ENCODE data around the gene ALDH3B2. TPM values are rescaled to one million over a fixed set of nuclear protein-coding genes. Genes with fewer than 3 reads are reported as not detected.

Gene ALDH3B2
- total and polyA plus RNA-seq, 2 experiments from 2014 or later: not detected

DNA sequence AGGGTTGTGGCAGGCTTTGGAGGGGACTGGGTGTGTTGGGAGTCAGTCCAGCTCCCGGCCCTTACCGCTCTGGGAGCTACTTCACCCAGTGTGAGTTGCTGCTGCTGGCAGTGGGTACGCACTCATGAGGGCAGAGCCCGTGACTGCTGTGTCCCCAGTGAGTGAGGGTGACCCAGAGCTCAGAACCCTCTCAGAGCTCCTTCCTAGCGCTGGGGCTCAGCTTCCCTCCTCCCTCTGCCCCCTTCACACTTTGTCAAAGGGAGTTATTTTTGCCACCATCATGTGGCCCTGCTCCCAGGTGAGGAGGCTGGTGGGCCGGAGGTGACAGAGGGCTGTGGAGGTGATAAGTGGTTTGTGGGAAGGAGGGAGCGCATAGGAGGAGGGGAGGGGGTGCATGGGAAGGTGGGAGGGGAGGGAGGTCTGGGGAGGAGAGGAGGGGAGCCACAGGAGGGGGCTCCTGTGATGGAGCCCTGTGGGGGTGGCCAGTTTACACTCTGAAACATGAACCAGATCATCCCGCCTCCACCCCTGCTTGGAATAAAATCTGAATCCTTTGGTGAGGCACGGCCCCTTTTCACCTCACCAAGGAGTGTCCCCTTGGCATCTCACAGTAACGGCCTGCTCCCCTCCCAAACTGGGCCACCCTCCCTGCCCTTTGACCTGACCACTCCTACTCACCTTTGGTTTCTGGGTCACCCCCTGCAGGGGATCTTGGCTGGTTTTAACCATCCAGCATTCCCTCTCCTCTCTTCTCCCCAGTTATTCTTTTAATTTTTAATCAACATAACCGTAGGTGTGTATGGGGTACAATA, 57.8 kb downstream of the ALDH3B2 start (continued):
- TF ChIP-seq, protein P1, sequence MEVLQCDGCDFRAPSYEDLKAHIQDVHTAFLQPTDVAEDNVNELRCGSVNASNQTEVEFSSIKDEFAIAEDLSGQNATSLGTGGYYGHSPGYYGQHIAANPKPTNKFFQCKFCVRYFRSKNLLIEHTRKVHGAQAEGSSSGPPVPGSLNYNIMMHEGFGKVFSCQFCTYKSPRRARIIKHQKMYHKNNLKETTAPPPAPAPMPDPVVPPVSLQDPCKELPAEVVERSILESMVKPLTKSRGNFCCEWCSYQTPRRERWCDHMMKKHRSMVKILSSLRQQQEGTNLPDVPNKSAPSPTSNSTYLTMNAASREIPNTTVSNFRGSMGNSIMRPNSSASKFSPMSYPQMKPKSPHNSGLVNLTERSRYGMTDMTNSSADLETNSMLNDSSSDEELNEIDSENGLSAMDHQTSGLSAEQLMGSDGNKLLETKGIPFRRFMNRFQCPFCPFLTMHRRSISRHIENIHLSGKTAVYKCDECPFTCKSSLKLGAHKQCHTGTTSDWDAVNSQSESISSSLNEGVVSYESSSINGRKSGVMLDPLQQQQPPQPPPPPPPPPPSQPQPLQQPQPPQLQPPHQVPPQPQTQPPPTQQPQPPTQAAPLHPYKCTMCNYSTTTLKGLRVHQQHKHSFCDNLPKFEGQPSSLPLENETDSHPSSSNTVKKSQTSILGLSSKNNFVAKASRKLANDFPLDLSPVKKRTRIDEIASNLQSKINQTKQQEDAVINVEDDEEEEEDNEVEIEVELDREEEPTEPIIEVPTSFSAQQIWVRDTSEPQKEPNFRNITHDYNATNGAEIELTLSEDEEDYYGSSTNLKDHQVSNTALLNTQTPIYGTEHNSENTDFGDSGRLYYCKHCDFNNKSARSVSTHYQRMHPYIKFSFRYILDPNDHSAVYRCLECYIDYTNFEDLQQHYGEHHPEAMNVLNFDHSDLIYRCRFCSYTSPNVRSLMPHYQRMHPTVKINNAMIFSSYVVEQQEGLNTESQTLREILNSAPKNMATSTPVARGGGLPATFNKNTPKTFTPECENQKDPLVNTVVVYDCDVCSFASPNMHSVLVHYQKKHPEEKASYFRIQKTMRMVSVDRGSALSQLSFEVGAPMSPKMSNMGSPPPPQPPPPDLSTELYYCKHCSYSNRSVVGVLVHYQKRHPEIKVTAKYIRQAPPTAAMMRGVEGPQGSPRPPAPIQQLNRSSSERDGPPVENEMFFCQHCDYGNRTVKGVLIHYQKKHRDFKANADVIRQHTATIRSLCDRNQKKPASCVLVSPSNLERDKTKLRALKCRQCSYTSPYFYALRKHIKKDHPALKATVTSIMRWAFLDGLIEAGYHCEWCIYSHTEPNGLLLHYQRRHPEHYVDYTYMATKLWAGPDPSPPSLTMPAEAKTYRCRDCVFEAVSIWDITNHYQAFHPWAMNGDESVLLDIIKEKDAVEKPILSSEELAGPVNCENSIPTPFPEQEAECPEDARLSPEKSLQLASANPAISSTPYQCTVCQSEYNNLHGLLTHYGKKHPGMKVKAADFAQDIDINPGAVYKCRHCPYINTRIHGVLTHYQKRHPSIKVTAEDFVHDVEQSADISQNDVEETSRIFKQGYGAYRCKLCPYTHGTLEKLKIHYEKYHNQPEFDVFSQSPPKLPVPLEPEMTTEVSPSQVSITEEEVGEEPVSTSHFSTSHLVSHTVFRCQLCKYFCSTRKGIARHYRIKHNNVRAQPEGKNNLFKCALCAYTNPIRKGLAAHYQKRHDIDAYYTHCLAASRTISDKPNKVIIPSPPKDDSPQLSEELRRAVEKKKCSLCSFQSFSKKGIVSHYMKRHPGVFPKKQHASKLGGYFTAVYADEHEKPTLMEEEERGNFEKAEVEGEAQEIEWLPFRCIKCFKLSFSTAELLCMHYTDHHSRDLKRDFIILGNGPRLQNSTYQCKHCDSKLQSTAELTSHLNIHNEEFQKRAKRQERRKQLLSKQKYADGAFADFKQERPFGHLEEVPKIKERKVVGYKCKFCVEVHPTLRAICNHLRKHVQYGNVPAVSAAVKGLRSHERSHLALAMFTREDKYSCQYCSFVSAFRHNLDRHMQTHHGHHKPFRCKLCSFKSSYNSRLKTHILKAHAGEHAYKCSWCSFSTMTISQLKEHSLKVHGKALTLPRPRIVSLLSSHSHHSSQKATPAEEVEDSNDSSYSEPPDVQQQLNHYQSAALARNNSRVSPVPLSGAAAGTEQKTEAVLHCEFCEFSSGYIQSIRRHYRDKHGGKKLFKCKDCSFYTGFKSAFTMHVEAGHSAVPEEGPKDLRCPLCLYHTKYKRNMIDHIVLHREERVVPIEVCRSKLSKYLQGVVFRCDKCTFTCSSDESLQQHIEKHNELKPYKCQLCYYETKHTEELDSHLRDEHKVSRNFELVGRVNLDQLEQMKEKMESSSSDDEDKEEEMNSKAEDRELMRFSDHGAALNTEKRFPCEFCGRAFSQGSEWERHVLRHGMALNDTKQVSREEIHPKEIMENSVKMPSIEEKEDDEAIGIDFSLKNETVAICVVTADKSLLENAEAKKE (CRISPR knock-in tag; IDR thresholded peaks at IDR 0.05): no peak

- Histone ChIP-seq H3K27me3 (ENCODE audit: insufficient read depth) (peaks cover 53% of the 10 kb centered on the region), H2AFZ (0 out of 2 replicates have a peak overlapping the region, but pooled peaks have one; percentile 28), H3K27ac (ENCODE audit: low read depth) (no peak overlapping the region), H3F3A (replicated peaks; ENCODE audit: low read depth) (peaks cover 8% of the 10 kb centered on the region; the same call in 1 of the 2 replicates), H3K4me2 (peak overlapping the region; percentile 71), H3K9me2 (ENCODE audit: insufficient read depth) (no peaks in the 10 kb centered on the region), H3K79me2 (replicated peaks; ENCODE audit: insufficient read depth) (no peaks in the 10 kb centered on the region), H4K20me1 (replicated peaks; ENCODE audit: insufficient read depth) (no peaks in the 10 kb centered on the region), H3K4me3 (peak overlapping the region; percentile 46), H3K4me1 (ENCODE audit: insufficient read depth) (peaks cover 36% of the 10 kb centered on the region), H3K36me3 (ENCODE audit: insufficient read depth) (no peaks in the 10 kb centered on the region)
- TF ChIP-seq EZH2 (IDR thresholded peaks at IDR 0.05; ENCODE audit: low read depth, unreplicated experiment) (no peak), CREB1 (CRISPR knock-in tag; IDR thresholded peaks at IDR 0.05; ENCODE audit: low read depth) (0 out of 2 replicates have a peak, but pooled peaks have one; percentile 23)
- DNase-seq (ENCODE audit: low spot score): peak; percentile 45
- peaks cover 62% of the 10 kb centered on the region for H3K27me3 Mint-ChIP-seq (ENCODE audit: insufficient read depth, low read depth, poor library complexity)
- H3K27ac Mint-ChIP-seq: no peak overlapping the region
- H3K9me3 Mint-ChIP-seq: peaks cover 6% of the 10 kb centered on the region
- H3K4me1 Mint-ChIP-seq: peaks cover 49% of the 10 kb centered on the region
- H3K36me3 Mint-ChIP-seq (ENCODE audit: low read depth): peaks cover 18% of the 10 kb centered on the region
- peak; percentile 9 for ATAC-seq
- peak overlapping the region; percentile 40; the same call in 2 of the 3 replicates for H3K4me3 Mint-ChIP-seq
Observed at GRCh38 chr11:67615728-67616430, 58.5 kb downstream of the ALDH3B2 start.
